HG03354 (cell line): Measurements from ENCODE around the gene NOTUM.

Experiments
- ATAC-seq: cut with Tn5 transposase; IDR thresholded peaks from one replicate; pipeline ENCODE4 v1.9.1; 2021; ENCODE audit warnings: mild to moderate bottlenecking; ENCODE audit not compliant: unreplicated experiment, poor library complexity, severe bottlenecking

NOTUM gene

GRCh38 chr17:81927653-81928543 lies 33.1 kb downstream of the NOTUM start, which contains the start of gene MAFG:
Gene MAFG (minus strand): TSS chr17:81927735. CDS start chr17:81923185, 4,550 bp downstream.
- ATAC-seq: peak; percentile 70

GRCh38 chr17:81927152-81927652 lies 33.8 kb downstream of the NOTUM start:
- ATAC-seq: peak; percentile 23

DNA sequence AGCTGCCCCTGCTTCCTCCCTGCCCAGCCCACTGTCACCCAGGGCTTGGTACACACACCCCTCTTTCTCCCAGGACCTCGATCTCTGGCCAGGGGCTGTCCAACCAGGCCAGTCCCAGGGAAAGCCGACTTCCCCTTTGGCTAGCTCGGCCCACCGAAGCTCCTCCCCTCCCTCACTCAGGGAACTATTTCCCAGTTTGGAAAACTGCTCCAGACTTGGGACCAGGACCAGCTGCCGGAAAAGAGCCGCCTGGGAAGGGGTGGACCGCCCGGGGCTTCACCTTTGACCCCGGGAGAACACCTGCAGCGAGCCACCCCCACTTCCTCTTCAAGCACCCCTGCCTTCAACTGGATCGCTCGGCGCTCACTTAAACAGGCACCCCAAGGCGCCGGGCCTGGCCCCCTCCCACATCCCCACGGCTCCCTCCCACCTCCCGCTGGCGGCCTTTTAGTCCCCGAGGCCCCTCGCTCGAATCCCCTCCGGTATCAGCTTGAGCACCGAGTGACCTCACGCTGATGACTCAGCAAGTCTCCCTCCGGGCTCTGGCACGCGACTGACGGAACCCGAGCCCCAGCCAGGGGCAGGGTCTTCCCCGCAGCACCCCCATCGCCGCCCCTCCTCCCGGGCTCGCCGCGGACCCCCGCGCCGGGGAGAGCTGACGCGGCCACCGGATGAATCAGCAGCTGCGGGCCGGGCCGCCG lies 34.4 kb downstream of the NOTUM start:
- peak; percentile 25 for ATAC-seq

- no peak for ATAC-seq
Measured at GRCh38 chr17:81925860-81926450, 35.0 kb downstream of the NOTUM start.

GRCh38 chr17:81924557-81925532 lies 36.1 kb downstream of the NOTUM start:
- ATAC-seq: no peak

- no peak for ATAC-seq
Measured at GRCh38 chr17:81923302-81924260, 37.4 kb downstream of the NOTUM start.

- no peak for ATAC-seq
Measured at GRCh38 chr17:81922566-81923301, 38.3 kb downstream of the NOTUM start.

DNA sequence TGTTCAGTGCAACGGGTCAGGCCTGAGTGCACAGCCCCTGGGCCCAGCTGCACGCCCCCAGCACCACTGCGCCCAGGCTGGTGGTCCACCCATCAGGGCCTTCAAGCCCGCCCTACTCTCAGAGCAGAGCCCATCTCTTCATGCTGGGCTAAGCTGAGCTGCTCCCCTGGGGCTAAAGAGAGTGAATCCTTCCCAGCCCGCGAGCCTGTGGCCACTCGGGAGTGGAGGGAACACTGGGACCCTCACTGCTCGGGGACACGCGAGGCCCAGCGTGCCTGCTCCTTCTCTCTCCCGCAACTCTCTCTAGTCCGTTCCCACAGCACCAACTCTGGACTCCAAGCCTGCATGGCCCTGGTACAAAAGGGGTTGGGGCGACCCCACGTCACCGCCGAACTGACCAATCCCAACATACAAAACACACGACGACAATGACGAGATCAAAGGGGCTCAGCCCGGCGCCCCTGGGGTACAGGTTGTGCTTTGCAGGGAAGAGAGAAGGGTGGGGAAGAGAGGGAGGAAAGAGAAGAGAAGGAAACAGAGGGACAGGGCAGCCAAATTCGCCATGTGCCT lies 38.9 kb downstream of the NOTUM start:
- ATAC-seq: no peak

GRCh38 chr17:81921537-81921862 lies 39.5 kb downstream of the NOTUM start:
- ATAC-seq: no peak

- no peak for ATAC-seq
Measured at GRCh38 chr17:81920612-81921536, 40.1 kb downstream of the NOTUM start.

- ATAC-seq: no peak
Measured at GRCh38 chr17:81918832-81919545, 42.0 kb downstream of the NOTUM start.

GRCh38 chr17:81918333-81918669 lies 42.7 kb downstream of the NOTUM start:
- ATAC-seq: peak; percentile 37

DNA sequence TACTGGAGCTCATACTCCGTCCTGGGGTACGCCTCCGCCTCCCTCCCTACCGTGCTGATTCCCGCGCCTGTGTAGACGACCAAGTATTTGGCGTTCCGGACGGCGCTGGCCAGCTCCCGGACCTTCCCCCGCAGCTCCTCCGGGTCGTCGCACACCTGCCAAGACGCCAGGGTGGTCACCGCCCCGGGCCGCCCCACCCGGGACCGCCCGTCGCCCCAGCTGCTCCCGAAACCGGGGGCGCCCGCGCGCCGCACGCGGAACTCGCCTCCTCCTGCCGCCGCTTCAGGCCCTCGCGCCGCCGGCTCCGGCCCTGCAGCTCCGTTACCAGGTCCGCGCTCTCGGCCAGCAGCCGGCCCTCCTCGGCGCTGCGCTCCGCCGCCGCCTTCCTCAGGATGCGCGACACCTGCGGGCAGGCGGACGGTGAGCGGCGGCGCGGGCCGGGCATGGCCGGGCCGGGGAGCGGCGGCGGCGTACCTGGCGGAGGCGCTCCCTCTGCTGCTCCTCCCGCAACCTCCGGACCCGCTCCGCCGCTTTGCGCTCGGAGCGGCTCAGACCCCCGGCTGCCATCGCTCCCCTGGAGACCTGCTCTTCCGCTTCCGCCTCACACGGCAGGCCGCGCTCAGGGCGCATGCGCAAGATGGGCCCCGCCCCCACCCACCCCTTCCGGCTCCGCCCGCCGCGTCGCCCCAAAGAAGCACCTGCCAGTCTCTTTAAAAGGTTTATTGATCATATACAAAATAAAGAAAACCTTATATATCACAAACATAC lies 43.2 kb downstream of the NOTUM start, which contains the start of gene SIRT7:
Gene SIRT7 (minus strand): TSS at position 612 of the 768 bp plus-strand sequence. CDS start 45 bp downstream, at position 567.
- peak; percentile 77 for ATAC-seq

GRCh38 chr17:81916234-81917001 lies 44.6 kb downstream of the NOTUM start:
- no peak for ATAC-seq
